ENCODE results near the gene HBD. TPM values are rescaled to one million over a fixed set of nuclear protein-coding genes. Genes with fewer than 3 reads are reported as not detected.

HBD gene
- total RNA-seq, 1 experiment from 2014 or later = not detected

- no peak for DNase-seq (ENCODE audit: low spot score)
Observed at GRCh38 chr11:5233307-5233706, 976 bp downstream of the HBD start.

GRCh38 chr11:5232821-5233220 is 1.5 kb downstream of the HBD start:
- DNase-seq (ENCODE audit: low spot score) = no peak

GRCh38 chr11:5232176-5232575 is 2.1 kb downstream of the HBD start:
- no peak for DNase-seq (ENCODE audit: low spot score)

GRCh38 chr11:5231111-5231510 is 3.2 kb downstream of the HBD start:
- DNase-seq (ENCODE audit: low spot score) = no peak

- no peak for DNase-seq (ENCODE audit: low spot score)
Observed at GRCh38 chr11:5230266-5230665, 4.0 kb downstream of the HBD start.

- DNase-seq (ENCODE audit: low spot score) = no peak
Observed at GRCh38 chr11:5229796-5230195, 4.5 kb downstream of the HBD start.

GRCh38 chr11:5229356-5229755 is 4.9 kb downstream of the HBD start:
- no peak for DNase-seq (ENCODE audit: low spot score)

GRCh38 chr11:5228124-5228523 is 6.2 kb downstream of the HBD start:
- DNase-seq (ENCODE audit: low spot score) = no peak

GRCh38 chr11:5227681-5228080 is 6.6 kb downstream of the HBD start:
- no peak for DNase-seq (ENCODE audit: low spot score)

GRCh38 chr11:5226732-5227310 is 7.5 kb downstream of the HBD start, which contains the start of gene HBB:
Gene HBB, minus strand, starts transcription at chr11:5227071. Its CDS starts 50 bp downstream, at chr11:5227021.
- DNase-seq (ENCODE audit: low spot score) = no peak

- no peak for DNase-seq (ENCODE audit: low spot score)
Observed at GRCh38 chr11:5225480-5225871, 8.8 kb downstream of the HBD start.

GRCh38 chr11:5224538-5225479 is 9.5 kb downstream of the HBD start:
- no peak for DNase-seq (ENCODE audit: low spot score)

GRCh38 chr11:5223686-5224085 is 10.6 kb downstream of the HBD start:
- DNase-seq (ENCODE audit: low spot score) = no peak

- no peak for DNase-seq (ENCODE audit: low spot score)
Observed at GRCh38 chr11:5223146-5223545, 11.1 kb downstream of the HBD start.

GRCh38 chr11:5210376-5210885 is 23.9 kb downstream of the HBD start:
- no peak for DNase-seq (ENCODE audit: low spot score)

- peak; percentile 71 for DNase-seq (ENCODE audit: low spot score)
Observed at GRCh38 chr11:5204787-5205186, 29.5 kb downstream of the HBD start.

- no peak for DNase-seq (ENCODE audit: low spot score)
Observed at GRCh38 chr11:5203366-5203765, 30.9 kb downstream of the HBD start.

- DNase-seq (ENCODE audit: low spot score) = no peak
Observed at GRCh38 chr11:5200582-5200981, 33.7 kb downstream of the HBD start, which contains the start of gene OR51V1. Gene OR51V1, minus strand, starts transcription at chr11:5200682. Its CDS starts 0 bp downstream, at chr11:5200682.

GRCh38 chr11:5198285-5198684 is 36.0 kb downstream of the HBD start:
- DNase-seq (ENCODE audit: low spot score) = no peak

GRCh38 chr11:5197536-5197935 is 36.7 kb downstream of the HBD start:
- DNase-seq (ENCODE audit: low spot score) = no peak

GRCh38 chr11:5196731-5197130 is 37.6 kb downstream of the HBD start:
- no peak for DNase-seq (ENCODE audit: low spot score)

- no peak for DNase-seq (ENCODE audit: low spot score)
Observed at GRCh38 chr11:5196067-5196466, 38.2 kb downstream of the HBD start.

- no peak for DNase-seq (ENCODE audit: low spot score)
Observed at GRCh38 chr11:5192738-5193137, 41.5 kb downstream of the HBD start.

Measured in HT-29 (cell line).